Karpas-422 (cell line): ENCODE measurements around the gene HOXD3. TPM values are rescaled to one million over a fixed set of nuclear protein-coding genes. Genes with fewer than 3 reads are reported as not detected.

Source experiments
- DNase-seq: peaks from one replicate; pipeline ENCODE4 v3.0.0-alpha.2; 2015
- H2AFZ ChIP-seq: fragments of 200-600 bp; sonication (generic); 2 replicates; pipeline ENCODE4 v1.6.1; 2014; ENCODE audit warnings: antibody characterized with exemption, low read length, mixed read lengths
- H3K27ac ChIP-seq: fragments of 200-600 bp; sonication (generic); 2 replicates; pipeline ENCODE4 v1.5.1; 2014; ENCODE audit warnings: mild to moderate bottlenecking, low read length, moderate library complexity
- H3K27me3 ChIP-seq: fragments of 200-600 bp; sonication (generic); 2 replicates; pipeline ENCODE4 v1.6.1; 2014; ENCODE audit warnings: low read length, mixed read lengths
- H3K36me3 ChIP-seq: fragments of 200-600 bp; sonication (generic); 2 replicates; pipeline ENCODE4 v1.6.1; 2014; ENCODE audit warnings: low read length, mixed read lengths; ENCODE audit not compliant: insufficient read depth
- H3K4me1 ChIP-seq: fragments of 200-600 bp; sonication (generic); 2 replicates; pipeline ENCODE4 v1.6.1; 2014; ENCODE audit warnings: mild to moderate bottlenecking, low read length, mixed read lengths
- H3K4me2 ChIP-seq: fragments of 200-600 bp; sonication (generic); 2 replicates; pipeline ENCODE4 v1.6.1; 2014; ENCODE audit warnings: low read length, low read depth, mild to moderate bottlenecking; ENCODE audit not compliant: poor library complexity, severe bottlenecking
- H3K4me3 ChIP-seq: fragments of 200-600 bp; sonication (generic); 2 replicates; pipeline ENCODE4 v1.5.1; 2014; ENCODE audit warnings: mild to moderate bottlenecking, antibody characterized with exemption, low read length, mixed read lengths
- H3K79me2 ChIP-seq: fragments of 200-600 bp; sonication (generic); 2 replicates; pipeline ENCODE4 v1.6.1; 2014; ENCODE audit warnings: mild to moderate bottlenecking, low read length, mixed read lengths
- H3K9ac ChIP-seq: fragments of 200-600 bp; sonication (generic); 2 replicates; pipeline ENCODE4 v1.6.0; 2014; ENCODE audit warnings: low read length
- H3K9me2 ChIP-seq: fragments of 200-600 bp; sonication (generic), shearing (Covaris generic); replicated peaks from 2 replicates; pipeline ENCODE4 v1.6.0; 2014; ENCODE audit warnings: mild to moderate bottlenecking, low read length, moderate library complexity; ENCODE audit not compliant: insufficient read depth
- H3K9me3 ChIP-seq: fragments of 300-700, 200-600 bp; sonication (generic); 2 replicates; pipeline ENCODE4 v1.6.1; 2014; ENCODE audit warnings: low read length, mixed read lengths
- H4K20me1 ChIP-seq: fragments of 200-600 bp; sonication (generic); 2 replicates; pipeline ENCODE4 v1.6.1; 2014; ENCODE audit warnings: mild to moderate bottlenecking, antibody characterized with exemption, low read length, low read depth; ENCODE audit not compliant: insufficient read depth
- total RNA-seq: library from RNA; depleted of rRNA; stranded (reverse); fragments of >200 nt; shearing (Covaris generic); gene quantifications from 2 replicates; pipeline ENCODE4 v1.2.3, GENCODE V29; 2014; ENCODE audit warnings: low replicate concordance

Gene HOXD3
- total RNA-seq, 1 experiment from 2014 or later: not detected

GRCh38 chr2:176181551-176181950 is 24.4 kb downstream of the HOXD3 start:
- H3K9me2 ChIP-seq: no peaks in the 10 kb centered on the region
- no peak overlapping the region for H3K4me3 ChIP-seq
- H3K79me2 ChIP-seq: no peaks in the 10 kb centered on the region
- no peaks in the 10 kb centered on the region for H3K27me3 ChIP-seq
- no peak overlapping the region for H2AFZ ChIP-seq
- H4K20me1 ChIP-seq: no peaks in the 10 kb centered on the region
- H3K27ac ChIP-seq: no peak overlapping the region
- DNase-seq: no peak
- H3K4me2 ChIP-seq: no peak overlapping the region
- no peak overlapping the region for H3K9ac ChIP-seq
- H3K4me1 ChIP-seq: peaks cover 13% of the 10 kb centered on the region
- H3K36me3 ChIP-seq: no peaks in the 10 kb centered on the region
- no peaks in the 10 kb centered on the region for H3K9me3 ChIP-seq

DNA sequence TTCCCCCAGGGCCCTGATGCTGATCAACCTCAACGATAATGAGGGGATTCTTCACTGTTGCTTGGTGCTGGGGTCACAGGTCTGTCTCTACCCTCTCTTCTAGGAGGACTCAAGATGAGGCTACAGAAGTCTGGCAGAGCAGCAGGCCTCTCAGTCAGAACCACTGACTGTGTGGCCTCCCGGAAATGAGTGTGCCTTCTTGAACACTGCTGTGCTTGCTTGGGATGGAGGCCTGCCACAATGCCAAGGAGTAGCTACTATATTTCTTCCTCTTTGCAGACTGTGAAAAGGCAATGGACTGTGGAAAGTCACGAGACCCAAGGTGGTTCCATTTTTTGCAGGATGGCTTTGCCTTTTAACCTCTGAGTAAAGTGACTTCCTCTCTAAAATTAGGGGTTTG is 25.6 kb downstream of the HOXD3 start:
- DNase-seq: no peak
- H3K27ac ChIP-seq: no peak overlapping the region
- no peaks in the 10 kb centered on the region for H3K9me3 ChIP-seq
- no peak overlapping the region for H3K4me2 ChIP-seq
- H3K9ac ChIP-seq: no peak overlapping the region
- H2AFZ ChIP-seq: no peak overlapping the region
- no peaks in the 10 kb centered on the region for H4K20me1 ChIP-seq
- no peaks in the 10 kb centered on the region for H3K36me3 ChIP-seq
- no peaks in the 10 kb centered on the region for H3K9me2 ChIP-seq
- H3K79me2 ChIP-seq: no peaks in the 10 kb centered on the region
- no peak overlapping the region for H3K4me3 ChIP-seq
- peaks cover 4% of the 10 kb centered on the region for H3K4me1 ChIP-seq
- H3K27me3 ChIP-seq: no peaks in the 10 kb centered on the region

DNA sequence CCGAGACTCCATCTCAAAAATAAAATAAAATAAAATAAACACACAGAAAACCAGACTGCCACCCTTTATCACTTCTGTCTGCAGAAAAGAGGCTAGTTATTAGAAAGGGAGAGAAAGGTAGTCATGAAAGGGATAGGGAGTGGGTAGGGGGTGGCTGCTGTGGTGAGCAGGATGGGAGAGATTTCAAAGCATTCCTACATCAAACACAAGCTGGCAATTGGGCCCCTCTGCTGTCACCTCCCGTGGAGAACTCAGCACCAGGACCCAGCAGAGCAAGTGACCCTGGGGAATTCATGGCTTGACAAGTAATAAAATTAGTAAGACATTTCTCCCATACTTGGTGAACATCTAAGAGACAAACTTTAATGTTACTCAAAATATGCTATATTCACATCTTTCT is 27.6 kb downstream of the HOXD3 start:
- Histone ChIP-seq H3K9ac (no peak overlapping the region), H3K79me2 (no peaks in the 10 kb centered on the region), H3K27ac (no peak overlapping the region), H4K20me1 (no peaks in the 10 kb centered on the region), H3K4me1 (no peaks in the 10 kb centered on the region), H2AFZ (no peak overlapping the region), H3K27me3 (no peaks in the 10 kb centered on the region), H3K9me3 (no peaks in the 10 kb centered on the region), H3K4me2 (no peak overlapping the region), H3K9me2 (no peaks in the 10 kb centered on the region), H3K4me3 (no peak overlapping the region), H3K36me3 (no peaks in the 10 kb centered on the region)
- DNase-seq: no peak

DNA sequence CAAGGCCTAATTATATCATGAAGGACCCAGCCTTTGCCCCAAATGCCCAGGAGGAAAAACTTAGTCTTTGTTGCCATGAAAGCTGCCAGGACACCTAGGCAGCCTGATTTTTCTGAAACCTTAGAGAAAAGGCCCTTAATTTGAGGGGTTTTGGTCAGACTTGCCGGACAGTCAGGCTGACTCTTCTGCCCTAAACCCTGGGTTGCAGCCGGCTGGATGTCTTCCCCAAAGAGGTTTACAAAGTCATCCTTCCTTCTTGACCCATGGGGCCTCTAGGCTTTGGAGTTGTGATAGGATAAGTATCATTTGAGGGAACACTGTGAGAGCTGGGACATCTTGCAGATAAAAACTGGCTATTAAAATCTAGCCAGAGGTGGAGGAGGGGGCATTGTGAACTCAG is 28.9 kb downstream of the HOXD3 start:
- Histone ChIP-seq H3K9me2 (no peaks in the 10 kb centered on the region), H3K79me2 (no peaks in the 10 kb centered on the region), H3K27me3 (no peaks in the 10 kb centered on the region), H2AFZ (no peak overlapping the region), H3K4me2 (no peak overlapping the region), H3K4me1 (no peaks in the 10 kb centered on the region), H3K9ac (no peak overlapping the region), H4K20me1 (no peaks in the 10 kb centered on the region), H3K4me3 (no peak overlapping the region), H3K36me3 (no peaks in the 10 kb centered on the region), H3K27ac (no peak overlapping the region), H3K9me3 (no peaks in the 10 kb centered on the region)
- no peak for DNase-seq

DNA sequence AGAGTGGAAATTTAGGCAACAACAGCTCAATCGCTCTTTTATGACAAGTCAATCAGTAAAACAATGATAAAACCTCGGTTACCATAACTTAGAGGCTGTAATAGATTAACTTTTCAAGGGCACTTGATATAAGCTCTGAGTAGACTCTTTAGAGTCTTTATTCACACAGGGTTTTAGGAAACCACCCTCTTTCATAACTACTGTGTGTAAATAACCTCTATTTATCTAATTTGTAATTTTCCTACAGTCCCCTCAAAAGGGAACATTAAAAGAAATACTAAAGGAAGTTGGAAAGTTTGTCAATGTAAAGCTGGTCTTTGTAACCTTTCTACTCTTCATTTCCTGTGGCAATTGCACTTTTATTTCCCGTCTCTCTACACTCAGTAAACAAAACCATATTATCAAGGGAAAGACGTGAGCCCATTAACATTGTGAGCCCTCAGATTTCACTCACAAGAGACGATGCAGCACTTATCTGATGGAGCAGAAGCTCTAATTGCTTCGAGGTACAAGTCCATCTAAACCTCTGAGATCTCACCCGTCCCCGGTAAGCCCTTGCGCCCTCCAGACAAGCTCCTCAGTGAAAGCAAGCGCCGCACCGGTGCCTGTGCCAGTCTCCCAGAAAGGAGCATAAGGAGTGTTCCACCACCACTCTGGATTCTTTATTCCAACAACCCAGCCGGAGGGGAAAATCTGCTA is 30.2 kb downstream of the HOXD3 start:
- no peaks in the 10 kb centered on the region for H3K9me3 ChIP-seq
- no peak overlapping the region for H3K9ac ChIP-seq
- no peaks in the 10 kb centered on the region for H3K4me1 ChIP-seq
- no peaks in the 10 kb centered on the region for H4K20me1 ChIP-seq
- H2AFZ ChIP-seq: no peak overlapping the region
- H3K27ac ChIP-seq: no peak overlapping the region
- H3K4me3 ChIP-seq: no peak overlapping the region
- H3K36me3 ChIP-seq: no peaks in the 10 kb centered on the region
- no peak for DNase-seq
- no peaks in the 10 kb centered on the region for H3K27me3 ChIP-seq
- no peak overlapping the region for H3K4me2 ChIP-seq
- H3K9me2 ChIP-seq: no peaks in the 10 kb centered on the region
- H3K79me2 ChIP-seq: no peaks in the 10 kb centered on the region

- Histone ChIP-seq H3K27ac (no peak within 1 kb of the TSS), H3K9me2 (no peaks in the 10 kb centered on the region), H4K20me1 (no peaks in the 10 kb centered on the region), H3K4me1 (no peaks in the 10 kb centered on the region), H3K79me2 (no peaks in the 10 kb centered on the region), H3K27me3 (no peaks in the 10 kb centered on the region), H2AFZ (no peak within 1 kb of the TSS), H3K4me3 (no peak within 1 kb of the TSS), H3K9me3 (no peaks in the 10 kb centered on the region), H3K4me2 (no peak within 1 kb of the TSS), H3K9ac (no peak within 1 kb of the TSS), H3K36me3 (no peaks in the 10 kb centered on the region)
- no peak for DNase-seq
Observed at GRCh38 chr2:176187899-176188773, 31.0 kb downstream of the HOXD3 start, which contains the start of gene HOXD1. HOXD1 (plus strand) TSS chr2:176188668; CDS start chr2:176188802, 134 bp downstream.

DNA sequence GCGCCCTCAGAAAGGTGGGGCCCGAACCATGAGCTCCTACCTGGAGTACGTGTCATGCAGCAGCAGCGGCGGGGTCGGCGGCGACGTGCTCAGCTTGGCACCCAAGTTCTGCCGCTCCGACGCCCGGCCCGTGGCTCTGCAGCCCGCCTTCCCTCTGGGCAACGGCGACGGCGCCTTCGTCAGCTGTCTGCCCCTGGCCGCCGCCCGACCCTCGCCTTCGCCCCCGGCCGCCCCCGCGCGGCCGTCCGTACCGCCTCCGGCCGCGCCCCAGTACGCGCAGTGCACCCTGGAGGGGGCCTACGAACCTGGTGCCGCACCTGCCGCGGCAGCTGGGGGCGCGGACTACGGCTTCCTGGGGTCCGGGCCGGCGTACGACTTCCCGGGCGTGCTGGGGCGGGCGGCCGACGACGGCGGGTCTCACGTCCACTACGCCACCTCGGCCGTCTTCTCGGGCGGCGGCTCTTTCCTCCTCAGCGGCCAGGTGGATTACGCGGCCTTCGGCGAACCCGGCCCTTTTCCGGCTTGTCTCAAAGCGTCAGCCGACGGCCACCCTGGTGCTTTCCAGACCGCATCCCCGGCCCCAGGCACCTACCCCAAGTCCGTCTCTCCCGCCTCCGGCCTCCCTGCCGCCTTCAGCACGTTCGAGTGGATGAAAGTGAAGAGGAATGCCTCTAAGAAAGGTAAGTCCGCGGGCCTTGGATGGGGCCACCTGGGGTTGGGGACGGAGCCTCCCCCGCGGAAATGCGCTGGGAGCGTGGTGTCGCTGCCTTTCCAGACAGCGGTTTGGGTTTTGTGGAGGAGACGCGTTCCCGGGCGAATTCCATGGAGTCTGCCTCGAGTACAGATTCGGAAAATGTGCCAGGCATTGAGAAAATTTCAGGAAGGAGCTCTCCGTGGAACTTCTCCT is 31.9 kb downstream of the HOXD3 start:
- H2AFZ ChIP-seq: no peak overlapping the region
- no peaks in the 10 kb centered on the region for H3K79me2 ChIP-seq
- no peak overlapping the region for H3K4me3 ChIP-seq
- no peaks in the 10 kb centered on the region for H3K9me2 ChIP-seq
- no peak overlapping the region for H3K4me2 ChIP-seq
- no peak overlapping the region for H3K9ac ChIP-seq
- no peaks in the 10 kb centered on the region for H3K27me3 ChIP-seq
- no peaks in the 10 kb centered on the region for H3K4me1 ChIP-seq
- no peak for DNase-seq
- no peaks in the 10 kb centered on the region for H4K20me1 ChIP-seq
- H3K27ac ChIP-seq: no peak overlapping the region
- H3K9me3 ChIP-seq: no peaks in the 10 kb centered on the region
- no peaks in the 10 kb centered on the region for H3K36me3 ChIP-seq
